ENCODE data around the gene TSPAN6. TPM values are rescaled to one million over a fixed set of nuclear protein-coding genes. Genes with fewer than 3 reads are reported as not detected.

The TSPAN6 gene
- total RNA-seq, 6 donors from 2014 or later, result 9.8 to 22.6 (median 17.1) TPM

- TF ChIP-seq POLR2AphosphoS5 (IDR thresholded peaks at IDR 0.05) (no peak), POLR2A (IDR thresholded peaks at IDR 0.05) (no peak), EP300 (IDR thresholded peaks at IDR 0.05) (no peak), CTCF (IDR thresholded peaks at IDR 0.05) (no peak)
- H3K36me3 ChIP-seq, result no peaks in the 10 kb centered on the region
- 25 to 29% methylated on average over 3 of the region's 3 CpGs for WGBS, 2 donors
- H3K4me3 ChIP-seq, result no peak overlapping the region
- no peak overlapping the region for H3K27ac ChIP-seq
- DNase-seq (no peak), ATAC-seq (ENCODE audit: low FRiP score in 2 of 2) (no peak)
- H3K9me3 ChIP-seq, result no peaks in the 10 kb centered on the region
- H3K4me1 ChIP-seq, result no peaks in the 10 kb centered on the region
- H3K27me3 ChIP-seq, result no peaks in the 10 kb centered on the region
These were observed 22.4 kb upstream of the TSPAN6 start for GRCh38 chrX:100658941-100659381.

- WGBS, 2 donors, result 36 to 38% methylated on average over 2 to 3 of the region's 3 CpGs
- H3K36me3 ChIP-seq, result no peaks in the 10 kb centered on the region
- H3K4me1 ChIP-seq, result peaks cover 0 to 2% (median 0%) of the 10 kb centered on the region in 4 donors
- H3K4me3 ChIP-seq, result no peak overlapping the region
- H3K27me3 ChIP-seq, result no peaks in the 10 kb centered on the region
- DNase-seq (no peak), ATAC-seq (ENCODE audit: low FRiP score in 2 of 2) (no peak)
- TF ChIP-seq CTCF (IDR thresholded peaks at IDR 0.05), result no peak
- no peak for TF ChIP-seq POLR2AphosphoS5 (IDR thresholded peaks at IDR 0.05)
- TF ChIP-seq POLR2A (IDR thresholded peaks at IDR 0.05), result no peak
- TF ChIP-seq EP300 (IDR thresholded peaks at IDR 0.05), result no peak
- H3K27ac ChIP-seq, result no peak overlapping the region
- no peaks in the 10 kb centered on the region for H3K9me3 ChIP-seq
These were observed 17.7 kb upstream of the TSPAN6 start for GRCh38 chrX:100654261-100654660.

GRCh38 chrX:100652266-100652665 lies 15.7 kb upstream of the TSPAN6 start:
- Histone ChIP-seq H3K27ac (no peak overlapping the region), H3K4me1 (peaks cover 0 to 2% (median 0%) of the 10 kb centered on the region in 4 donors), H3K4me3 (no peak overlapping the region), H3K9me3 (no peaks in the 10 kb centered on the region), H3K36me3 (no peaks in the 10 kb centered on the region), H3K27me3 (no peaks in the 10 kb centered on the region)
- TF ChIP-seq CTCF (IDR thresholded peaks at IDR 0.05) (no peak), EP300 (IDR thresholded peaks at IDR 0.05) (no peak), POLR2A (IDR thresholded peaks at IDR 0.05) (no peak), POLR2AphosphoS5 (IDR thresholded peaks at IDR 0.05) (no peak)
- WGBS, 2 donors, result 82 to 84% methylated on average over 2 of the region's 2 CpGs
- DNase-seq, result no peak
- ATAC-seq (ENCODE audit: low FRiP score in 2 of 2), result no peak

- ATAC-seq (ENCODE audit: low FRiP score in 2 of 2) (no peak), DNase-seq (no peak)
- Histone ChIP-seq H3K9me3 (no peaks in the 10 kb centered on the region), H3K27ac (peak overlapping the region; percentile 69 to 82 (median 74)), H3K4me1 (peaks cover 0 to 2% (median 0%) of the 10 kb centered on the region in 4 donors), H3K4me3 (no peak overlapping the region), H3K27me3 (no peaks in the 10 kb centered on the region), H3K36me3 (no peaks in the 10 kb centered on the region)
- TF ChIP-seq EP300 (IDR thresholded peaks at IDR 0.05) (no peak), CTCF (IDR thresholded peaks at IDR 0.05) (no peak), POLR2AphosphoS5 (IDR thresholded peaks at IDR 0.05) (no peak), POLR2A (IDR thresholded peaks at IDR 0.05) (no peak)
- WGBS, 2 donors, result 94 to 100% methylated on average over 1 of the region's 1 CpG
These were observed 14.2 kb upstream of the TSPAN6 start for GRCh38 chrX:100650841-100651240.
